Ovary (tissue), 3 donors: ENCODE results near the gene RABAC1.

ENCODE experiments used
- EP300 ChIP-seq: sonication (generic); formaldehyde crosslinking; IDR thresholded peaks from one replicate; pipeline ENCODE4 v1.6.1; 2017; ENCODE audit warnings: antibody characterized with exemption
- POLR2A ChIP-seq: fragments of 450-650 bp; IDR thresholded peaks from one replicate; pipeline ENCODE4 v1.6.1; 2017; ENCODE audit warnings: antibody characterized with exemption, mild to moderate bottlenecking, moderate library complexity
- TF ChIP-seq, protein P1 (sequence below), 3 donors: fragments of 450-650 bp in 2 of 3; fragments of 200-600 bp in 1 of 3; IDR thresholded peaks; one replicate each; pipeline versions ENCODE4 v1.5.1 to v1.8.0; 2016 to 2022; ENCODE audit warnings: antibody characterized with exemption in 3 of 3, mild to moderate bottlenecking in 1 of 3
- donor health status: DM: no; HTN: no; CAD: no.

DNA sequence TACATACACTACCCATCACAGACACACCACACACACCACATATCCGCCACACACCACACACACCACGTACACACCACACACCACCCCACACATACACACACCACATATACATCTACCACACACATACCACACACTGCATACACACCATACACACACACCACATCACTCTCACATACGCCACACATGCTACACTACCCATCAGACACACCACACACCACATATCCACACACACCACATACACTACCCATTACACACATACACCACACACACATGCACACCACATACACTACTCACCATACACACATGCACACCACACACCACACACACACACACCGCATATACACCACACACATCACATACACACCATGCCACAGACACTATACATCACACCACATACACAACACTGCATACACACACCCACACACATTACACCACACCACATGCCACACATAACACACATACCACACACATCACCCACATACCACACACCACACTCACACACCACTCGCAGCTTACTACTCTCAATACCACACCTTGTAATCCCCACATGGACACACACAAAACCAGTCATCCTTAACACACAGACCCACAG, 40.4 kb downstream of the RABAC1 start:
- TF ChIP-seq, protein P1, sequence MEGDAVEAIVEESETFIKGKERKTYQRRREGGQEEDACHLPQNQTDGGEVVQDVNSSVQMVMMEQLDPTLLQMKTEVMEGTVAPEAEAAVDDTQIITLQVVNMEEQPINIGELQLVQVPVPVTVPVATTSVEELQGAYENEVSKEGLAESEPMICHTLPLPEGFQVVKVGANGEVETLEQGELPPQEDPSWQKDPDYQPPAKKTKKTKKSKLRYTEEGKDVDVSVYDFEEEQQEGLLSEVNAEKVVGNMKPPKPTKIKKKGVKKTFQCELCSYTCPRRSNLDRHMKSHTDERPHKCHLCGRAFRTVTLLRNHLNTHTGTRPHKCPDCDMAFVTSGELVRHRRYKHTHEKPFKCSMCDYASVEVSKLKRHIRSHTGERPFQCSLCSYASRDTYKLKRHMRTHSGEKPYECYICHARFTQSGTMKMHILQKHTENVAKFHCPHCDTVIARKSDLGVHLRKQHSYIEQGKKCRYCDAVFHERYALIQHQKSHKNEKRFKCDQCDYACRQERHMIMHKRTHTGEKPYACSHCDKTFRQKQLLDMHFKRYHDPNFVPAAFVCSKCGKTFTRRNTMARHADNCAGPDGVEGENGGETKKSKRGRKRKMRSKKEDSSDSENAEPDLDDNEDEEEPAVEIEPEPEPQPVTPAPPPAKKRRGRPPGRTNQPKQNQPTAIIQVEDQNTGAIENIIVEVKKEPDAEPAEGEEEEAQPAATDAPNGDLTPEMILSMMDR (IDR thresholded peaks at IDR 0.05) = no peak
- TF ChIP-seq POLR2A (no peak), EP300 (no peak)
